NOMO-1 treated with DMSO at 0.1 percent for 48 hours (cell line): Measurements from ENCODE around the gene GNL1.
"Not testable (repeated sequence)": the region's sequence is repeated elsewhere in the genome, so short reads cannot be mapped to it uniquely, and the experiment has no call there.

Source experiments
- DNase-seq: peaks from one replicate; lab custom pipeline; 2025; ENCODE audit not compliant: unreplicated experiment; lab: John Stamatoyannopoulos, UW

The GNL1 gene

DNA sequence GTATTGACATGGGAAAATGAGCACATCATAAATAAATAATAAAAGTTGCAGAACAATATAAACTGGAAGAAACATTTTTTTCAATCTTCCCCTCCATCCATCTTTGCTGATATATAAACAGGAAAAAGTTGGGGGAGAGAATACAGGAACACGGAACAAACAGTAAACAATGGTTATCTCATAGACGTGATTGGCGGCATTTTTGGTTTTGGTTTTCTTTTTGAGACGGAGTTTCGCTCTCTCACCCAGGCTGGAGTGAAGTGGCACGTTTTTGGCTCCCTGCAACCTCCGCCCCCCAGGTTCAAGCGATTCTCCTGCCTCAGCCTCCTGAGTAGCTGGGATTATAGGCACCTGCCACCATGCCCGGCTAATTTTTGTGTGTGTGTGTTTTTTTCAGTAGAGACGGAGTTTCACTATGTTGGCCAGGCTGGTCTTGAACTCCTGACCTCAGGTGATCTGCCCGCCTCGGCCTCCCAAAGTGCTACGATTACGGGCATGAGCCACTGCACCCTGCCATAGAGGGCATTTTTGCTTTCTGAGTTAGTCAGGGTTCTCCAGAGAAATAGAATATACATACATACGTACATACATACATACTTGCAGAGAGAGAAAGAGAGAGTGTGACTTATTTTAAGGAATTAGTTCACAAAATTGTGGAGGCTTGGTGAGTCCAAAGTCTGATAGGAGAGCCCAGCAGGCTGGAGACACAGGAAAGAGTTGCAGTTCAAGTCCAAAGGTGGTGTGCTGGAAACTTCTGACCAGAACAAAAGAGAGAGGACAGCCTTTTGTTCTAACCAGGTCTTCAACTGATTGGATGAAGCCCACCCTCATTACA lies 22.6 kb downstream of the GNL1 start:
- no peak for DNase-seq

DNA sequence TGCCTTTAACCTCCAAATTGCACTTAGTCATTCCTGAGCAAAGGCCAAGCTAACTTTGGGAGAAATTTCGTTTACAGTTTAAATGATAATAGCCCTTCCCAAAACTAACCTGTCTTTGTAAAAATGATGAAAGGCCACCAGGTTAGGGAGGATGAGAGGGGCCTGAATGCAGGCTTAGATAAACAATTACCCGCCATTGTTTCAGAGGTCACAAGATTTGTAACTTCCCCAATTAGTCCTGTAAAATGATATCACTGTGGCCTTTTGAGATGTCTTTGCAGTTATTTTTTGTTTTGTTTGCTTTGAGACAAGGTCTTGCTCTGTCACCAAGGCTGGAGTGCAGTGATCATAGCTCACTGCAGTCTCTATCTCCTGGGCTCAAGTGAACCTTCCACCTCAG lies 26.3 kb downstream of the GNL1 start:
- DNase-seq, result peak; percentile 45

DNA sequence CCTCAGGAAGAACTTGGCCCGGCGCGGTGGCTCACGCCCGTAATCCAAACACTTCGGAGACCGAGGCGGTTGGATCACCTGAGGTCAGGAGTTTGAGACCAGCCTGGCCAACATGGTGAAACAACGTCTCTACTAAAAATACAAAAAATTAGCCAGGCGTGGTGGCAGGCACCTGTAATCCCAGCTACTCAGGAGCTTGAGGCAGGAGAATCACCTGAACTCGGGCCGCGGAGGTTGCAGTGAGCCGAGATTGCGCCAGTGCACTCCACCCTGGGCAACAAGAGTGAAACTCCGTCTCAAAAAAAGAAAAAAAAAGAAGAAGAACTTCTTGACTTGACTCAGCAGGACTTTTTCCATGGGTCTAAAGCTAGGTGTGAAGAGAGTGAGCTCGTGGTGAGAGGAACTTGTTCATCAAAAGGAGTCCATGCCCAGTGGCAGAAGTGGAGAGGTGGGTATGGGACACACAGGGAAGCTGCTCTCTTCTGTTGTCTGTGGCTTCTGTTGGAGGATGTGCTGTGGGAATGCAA lies 26.9 kb downstream of the GNL1 start:
- DNase-seq, result peak; percentile 75

DNA sequence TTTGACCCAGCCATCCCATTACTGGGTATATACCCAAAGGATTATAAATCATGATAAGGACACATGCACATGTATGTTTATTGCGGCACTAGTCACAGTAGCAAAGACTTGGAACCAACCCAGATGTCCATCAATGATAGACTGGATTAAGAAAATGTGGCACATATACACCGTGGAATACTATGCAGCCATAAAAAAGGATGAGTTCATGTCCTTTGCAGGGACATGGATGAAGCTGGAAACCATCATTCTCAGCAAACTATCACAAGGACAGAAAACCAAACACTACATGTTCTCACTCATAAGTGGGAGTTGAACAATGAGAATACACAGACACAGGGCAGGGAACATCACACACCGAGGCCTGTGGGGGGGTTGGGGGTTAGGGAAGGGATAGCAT lies 29.8 kb downstream of the GNL1 start:
- DNase-seq, result not testable (repeated sequence)

DNA sequence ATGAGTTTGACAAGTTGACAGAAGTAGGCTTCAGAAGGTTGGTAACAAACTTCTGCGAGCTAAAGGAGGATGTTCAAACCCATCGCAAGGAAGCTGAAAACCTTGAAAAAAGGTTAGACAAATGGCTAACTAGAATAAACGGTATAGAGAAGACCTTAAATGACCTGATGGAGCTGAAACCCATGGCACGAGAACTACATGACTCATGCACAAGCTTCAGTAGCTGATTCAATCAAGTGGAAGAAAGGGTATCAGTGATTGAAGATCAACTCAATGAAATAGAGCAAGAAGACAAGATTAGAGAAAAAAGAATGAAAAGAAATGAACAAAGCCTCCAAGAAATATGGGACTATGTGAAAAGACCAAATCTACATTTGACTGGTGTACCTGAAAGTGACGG lies 34.3 kb downstream of the GNL1 start:
- not testable (repeated sequence) for DNase-seq

DNA sequence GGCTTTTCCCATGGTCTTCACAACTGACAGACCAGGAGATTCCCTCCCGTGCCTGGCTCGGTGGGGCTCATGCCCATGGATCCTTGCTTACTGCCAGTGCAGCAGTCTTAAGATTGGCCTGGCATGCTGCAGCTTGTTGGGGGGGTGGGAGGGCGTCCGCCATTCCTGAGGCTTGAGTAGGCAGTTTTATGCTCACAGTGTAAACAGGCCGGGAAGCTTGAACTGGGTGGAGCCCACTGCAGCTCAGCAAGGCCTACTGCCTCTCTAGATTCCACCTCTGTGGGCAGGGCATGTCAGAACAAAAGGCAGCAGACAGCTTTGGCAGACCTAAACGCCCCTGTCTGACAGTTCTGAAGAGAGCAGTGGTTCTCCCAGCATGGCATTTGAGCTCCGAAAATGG lies 35.2 kb downstream of the GNL1 start:
- DNase-seq, result not testable (repeated sequence)

DNA sequence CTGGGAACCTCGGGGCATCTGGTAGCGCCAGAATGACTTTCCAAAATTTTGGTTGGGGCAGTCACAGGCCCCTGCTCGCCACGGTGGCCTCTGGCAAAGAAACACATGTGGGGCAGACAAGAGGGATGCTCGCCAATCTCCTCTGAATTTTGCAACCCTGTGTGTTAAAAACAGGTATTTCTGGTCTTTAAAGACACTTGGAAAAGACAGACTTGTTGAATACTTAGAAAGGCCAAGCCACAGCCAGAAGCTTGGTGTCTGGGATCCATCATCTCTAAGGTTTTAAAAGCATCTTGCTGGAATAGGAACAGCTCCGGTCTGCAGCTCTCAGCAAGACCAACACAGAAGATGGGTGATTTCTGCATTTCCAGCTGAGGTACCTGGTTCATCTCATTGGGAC lies 35.8 kb downstream of the GNL1 start:
- no peak for DNase-seq

DNA sequence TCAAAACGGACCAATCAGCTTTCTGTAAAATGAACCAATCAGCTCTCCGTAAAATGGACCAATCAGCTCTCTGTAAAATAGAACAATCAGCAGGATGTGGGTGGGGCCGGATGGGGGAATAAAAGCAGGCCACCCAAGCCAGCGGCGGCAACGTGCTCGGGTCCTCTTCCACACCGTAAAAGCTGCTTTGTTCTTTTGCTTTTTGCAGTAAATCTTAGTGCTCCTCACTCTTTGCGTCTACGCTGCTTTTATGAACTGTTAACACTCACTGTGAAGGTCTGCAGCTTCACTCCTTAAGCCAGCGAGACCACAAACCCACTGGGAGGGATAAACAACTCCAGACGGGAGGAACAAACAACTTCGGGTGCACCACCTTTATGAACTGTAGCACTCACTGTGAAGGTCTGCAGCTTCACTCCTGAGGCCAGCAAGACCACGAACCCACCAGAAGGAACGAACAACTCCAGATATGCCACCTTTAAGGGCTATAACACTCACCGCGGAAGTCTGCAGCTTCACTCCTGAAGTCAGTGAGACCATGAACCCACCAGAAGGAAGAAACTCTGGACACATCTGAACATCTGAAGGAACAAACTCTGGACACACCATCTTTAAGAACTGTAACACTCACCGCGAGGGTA lies 37.7 kb downstream of the GNL1 start:
- DNase-seq, result not testable (repeated sequence)

DNA sequence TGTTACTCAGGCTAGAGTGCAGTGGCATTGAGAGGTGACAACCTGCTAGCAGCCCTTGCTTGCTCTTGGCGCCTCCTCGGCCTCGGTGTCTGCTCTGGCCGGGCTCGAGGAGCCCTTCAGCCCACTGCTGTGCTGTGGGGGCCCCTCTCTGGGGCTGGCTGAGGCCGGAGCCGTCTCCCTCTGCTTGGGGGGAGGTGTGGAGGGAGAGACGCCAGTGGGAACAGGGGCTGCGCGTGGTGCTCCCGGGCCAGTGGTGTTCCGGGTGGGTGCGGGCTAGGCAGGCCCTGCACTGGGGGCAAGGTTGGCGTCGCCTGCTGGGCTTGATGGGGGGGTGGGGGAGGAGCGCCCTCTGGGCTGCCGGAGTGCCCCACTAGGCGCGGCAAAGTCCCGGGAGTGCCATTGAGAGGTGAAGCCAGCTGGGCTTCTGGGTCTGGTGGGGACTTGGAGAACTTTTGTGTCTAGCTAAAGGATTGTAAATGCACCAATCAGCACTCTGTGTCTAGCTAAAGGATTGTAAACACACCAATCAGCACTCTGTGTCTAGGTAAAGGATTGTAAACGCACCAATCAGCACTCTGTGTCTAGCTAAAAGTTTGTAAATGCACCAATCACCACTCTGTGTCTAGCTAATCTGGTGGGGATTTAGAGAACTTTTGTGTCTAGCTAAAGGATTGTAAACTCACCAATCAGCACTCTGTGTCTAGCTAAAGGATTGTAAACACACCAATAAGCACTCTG lies 38.4 kb downstream of the GNL1 start:
- DNase-seq, result not testable (repeated sequence)

DNA sequence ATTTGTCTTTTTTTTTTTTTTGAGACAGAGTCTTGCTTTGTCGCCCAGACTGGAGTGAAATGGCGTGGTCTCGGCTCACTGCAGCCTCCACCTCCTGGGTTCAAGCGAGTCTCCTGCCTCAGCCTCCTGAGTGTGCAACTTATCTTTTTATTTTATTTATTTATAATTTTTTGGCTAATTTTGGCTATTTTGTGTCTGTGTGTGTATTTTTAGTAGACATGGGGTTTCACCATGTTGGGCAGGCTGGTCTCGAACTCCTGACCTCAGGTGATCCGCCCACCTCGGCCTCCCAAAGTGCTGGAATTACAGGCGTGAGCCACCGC lies 39.6 kb downstream of the GNL1 start:
- not testable (repeated sequence) for DNase-seq

DNA sequence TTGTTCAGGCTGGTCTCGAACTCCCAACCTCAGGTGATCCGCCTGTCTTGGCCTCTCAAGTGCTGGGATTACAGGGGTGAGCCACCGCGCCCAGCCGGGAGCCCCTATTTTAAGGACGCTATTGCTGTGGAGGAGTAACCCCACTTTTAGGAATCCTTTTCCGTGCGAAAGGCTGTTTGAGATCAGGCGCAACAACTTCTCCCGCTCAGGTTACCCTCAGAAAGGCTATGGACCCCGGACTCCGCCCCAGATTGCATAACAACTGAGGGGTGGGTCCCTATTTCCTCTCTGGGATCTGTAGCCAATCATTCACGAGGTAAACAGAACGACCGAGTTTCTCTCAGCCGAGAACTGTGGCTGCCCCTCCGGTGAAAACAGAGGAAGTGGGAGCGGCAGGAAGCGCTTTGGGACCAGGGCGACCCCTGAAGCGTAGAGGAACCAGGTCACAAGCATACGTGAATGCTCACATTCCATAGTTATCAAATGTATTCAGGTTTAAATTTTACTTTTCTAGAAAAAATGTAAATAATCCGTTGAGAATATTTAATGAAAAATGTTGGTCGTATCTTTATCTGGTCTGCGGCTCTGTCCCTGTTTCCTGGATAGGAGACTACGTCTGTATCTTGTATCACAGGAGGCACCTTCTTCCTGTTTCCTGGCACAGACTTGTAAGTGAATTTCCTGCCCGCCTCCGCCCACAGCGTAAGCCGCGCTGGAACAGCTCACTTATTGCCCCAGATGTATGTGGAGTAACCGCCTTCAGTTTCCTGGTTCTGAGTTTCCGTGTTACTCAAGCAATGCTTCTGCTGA lies 40.1 kb downstream of the GNL1 start:
- peak; percentile 98 for DNase-seq

DNA sequence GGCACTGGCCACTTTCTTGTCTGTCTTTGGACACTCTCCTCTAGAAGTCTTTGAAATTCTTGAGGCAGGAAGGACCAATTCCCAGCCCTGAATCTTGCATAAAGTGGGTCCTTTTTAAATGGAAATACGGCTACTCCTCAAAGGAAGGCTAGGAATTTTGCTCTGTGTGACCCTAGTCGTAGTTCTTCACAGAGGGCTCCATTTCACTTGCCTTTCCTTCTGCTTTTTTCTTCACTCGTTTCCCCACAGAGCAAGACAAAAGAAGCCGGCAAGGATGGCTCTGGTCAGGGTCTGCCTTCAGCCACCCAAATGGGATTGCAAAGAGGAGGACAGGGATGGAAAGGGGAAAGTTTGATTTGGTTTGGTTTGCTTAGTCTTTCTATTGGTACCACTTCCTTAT lies 41.2 kb downstream of the GNL1 start:
- no peak for DNase-seq

DNA sequence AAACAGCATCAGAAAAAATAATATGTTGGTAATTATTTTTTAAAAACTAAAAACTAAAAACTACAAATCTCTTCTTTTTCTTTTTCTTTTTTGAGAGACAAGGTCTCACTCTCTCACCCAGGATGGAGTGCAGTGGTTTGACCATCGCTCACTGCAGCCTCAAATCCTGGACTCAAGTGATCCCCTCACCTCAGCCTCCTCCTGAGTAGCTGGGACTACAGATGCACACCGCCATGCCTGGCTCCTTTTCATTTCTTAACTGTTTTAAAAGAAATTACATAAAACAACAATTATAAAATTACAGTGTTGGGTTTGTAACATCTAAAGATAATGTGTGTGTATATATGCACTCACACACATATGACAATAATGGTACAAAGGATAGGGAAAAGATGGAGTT lies 42.8 kb downstream of the GNL1 start:
- no peak for DNase-seq

DNA sequence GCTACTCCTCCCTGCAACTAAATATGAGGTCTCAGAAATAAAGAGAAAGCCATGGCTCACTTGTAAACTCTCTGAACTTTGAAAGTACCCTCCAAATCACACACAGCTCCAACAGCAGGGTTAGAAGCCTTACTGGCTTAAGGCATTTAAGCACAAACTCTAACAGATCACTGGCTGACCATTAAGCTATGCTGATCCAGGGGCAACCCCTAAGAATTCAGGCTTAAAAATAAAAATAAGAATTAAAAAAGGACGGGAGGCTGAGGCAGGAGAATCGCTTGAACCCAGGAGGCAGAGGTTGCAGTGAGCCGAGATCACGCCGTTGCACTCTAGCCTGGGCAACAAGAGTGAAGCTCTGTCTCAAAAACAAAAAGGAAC lies 45.1 kb downstream of the GNL1 start:
- DNase-seq, result no peak

DNA sequence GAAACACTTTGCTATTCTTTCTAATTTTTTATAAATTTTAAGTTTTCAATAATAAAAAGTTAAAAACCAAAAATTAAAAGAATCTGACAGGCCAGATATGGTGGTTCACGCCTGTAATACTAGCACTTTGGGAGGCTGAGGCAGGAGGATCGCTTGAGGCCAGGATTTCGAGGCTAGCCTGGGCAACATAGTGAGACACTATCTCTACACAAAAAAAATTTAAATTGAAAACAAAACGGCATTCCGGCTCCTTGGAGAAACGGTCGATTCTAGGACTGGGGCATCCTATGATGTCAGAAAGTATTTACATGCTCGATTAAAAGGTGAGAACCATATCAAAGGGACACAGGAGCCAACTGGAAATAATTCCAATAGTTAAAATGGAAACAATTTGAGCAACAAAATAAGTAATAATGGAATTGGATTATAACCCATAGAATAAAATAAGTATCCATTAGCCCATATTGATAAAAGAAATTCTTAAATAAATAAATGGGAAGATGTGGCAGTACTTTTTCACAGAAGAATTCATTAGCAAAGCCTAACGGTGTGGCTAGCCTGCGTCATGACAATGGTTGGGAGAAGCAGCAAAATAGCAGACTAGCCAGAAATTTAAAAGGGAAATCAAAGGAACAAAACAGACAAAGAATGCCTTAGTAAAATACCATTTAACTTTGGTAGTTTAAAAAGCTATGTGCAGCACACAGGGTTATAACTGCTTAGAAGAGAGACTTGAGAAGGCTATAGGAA lies 45.7 kb downstream of the GNL1 start:
- DNase-seq, result no peak

DNA sequence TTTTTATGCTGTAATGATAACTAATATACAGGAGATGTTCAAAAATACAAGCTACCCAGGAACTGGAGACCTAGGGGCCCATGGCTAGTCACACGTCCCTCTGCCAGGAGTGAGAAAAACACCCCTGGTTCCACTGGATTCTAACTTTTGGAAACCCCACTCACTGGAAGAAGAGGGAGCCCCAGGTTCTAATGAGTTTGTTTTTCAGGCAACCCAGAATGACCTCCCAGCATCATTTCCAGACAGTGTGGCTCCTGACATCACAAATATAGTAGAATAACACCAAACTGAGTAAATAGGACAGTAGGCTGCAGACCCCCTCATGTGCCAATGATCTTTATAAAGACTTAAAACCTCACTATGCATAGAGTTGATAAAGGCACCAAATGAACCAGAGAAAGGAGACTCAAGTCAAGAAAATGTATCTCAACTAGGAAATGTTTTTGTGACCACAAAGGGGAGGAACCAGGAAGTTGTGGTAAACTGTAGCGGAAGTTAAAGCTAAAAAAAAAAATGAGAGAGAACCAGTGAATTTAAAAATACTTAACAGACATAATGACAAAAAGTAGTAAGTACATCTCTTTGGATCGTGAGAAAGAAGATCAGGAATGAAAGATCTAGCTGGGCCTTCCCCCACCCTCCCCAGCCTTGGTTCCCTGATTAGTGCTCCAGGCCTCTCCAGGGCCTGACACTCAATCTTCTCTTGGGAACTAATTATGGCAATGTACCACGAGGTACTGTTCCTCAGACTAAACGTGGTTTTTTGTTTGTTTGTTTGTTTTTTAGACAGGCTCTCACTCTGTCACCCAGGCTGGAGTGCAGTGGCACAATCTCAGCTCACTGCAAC lies 47.2 kb downstream of the GNL1 start:
- DNase-seq, result peak; percentile 87

DNA sequence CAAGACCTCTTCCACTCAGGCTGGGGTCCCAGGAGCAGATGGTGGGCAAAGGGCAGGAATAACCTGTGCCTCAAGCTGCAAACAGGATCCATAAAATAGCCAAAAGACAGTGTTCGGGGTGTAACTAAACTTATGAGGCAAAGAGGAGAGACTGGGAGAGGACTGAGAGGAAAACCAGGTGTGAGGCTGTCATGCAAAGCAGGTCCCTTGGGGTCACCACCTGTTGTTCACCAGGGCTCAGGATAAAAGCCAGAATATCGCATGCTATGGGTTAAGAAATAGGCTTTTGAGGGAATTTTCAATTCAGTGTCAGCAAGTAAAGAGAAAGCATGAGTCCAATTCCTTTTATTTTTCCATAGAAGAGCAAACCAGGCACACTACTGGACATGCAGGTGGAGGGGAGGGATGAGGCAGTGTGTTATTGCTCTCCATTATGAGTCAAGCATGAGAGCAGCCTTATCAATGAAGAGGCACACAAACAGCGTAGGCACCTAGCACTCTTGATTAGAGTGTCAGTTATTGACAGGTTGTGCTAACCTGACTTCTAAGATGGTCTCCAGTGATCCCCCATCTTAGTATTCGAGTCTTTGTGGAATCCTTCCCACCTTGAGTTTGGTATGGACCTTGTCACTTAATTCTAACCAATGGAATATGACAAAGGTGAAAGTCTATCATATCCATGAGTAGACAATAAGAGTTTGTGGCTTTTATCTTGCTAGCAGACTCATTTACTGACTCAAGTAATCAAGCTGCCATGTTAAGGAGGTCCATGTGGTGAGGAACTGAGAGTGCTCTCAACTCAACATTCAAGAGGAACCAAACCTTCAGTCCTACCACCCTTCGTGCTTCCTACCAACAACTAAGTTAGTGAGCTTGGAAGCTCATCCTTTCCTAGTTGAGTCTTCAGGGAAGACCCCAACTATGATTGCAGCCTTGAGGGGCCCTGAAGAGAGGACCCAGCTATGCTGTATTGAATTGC lies 48.2 kb downstream of the GNL1 start:
- peak; percentile 64 for DNase-seq
